Epidermal melanocyte (primary cell): ENCODE measurements around the gene YPEL5.

Experiments used
- DNase-seq: peaks from one replicate; pipeline ENCODE4 v3.0.0; 2011; ENCODE audit warnings: low spot score; ENCODE audit not compliant: insufficient read length

YPEL5 gene

GRCh38 chr2:30203156-30203555 is 56.3 kb downstream of the YPEL5 start:
- no peak for DNase-seq

- no peak for DNase-seq
These were observed 57.5 kb downstream of the YPEL5 start for GRCh38 chr2:30204281-30204680.

GRCh38 chr2:30205456-30205855 is 58.6 kb downstream of the YPEL5 start:
- DNase-seq = no peak

GRCh38 chr2:30206461-30207430 is 59.9 kb downstream of the YPEL5 start:
- no peak for DNase-seq

GRCh38 chr2:30208453-30208852 is 61.6 kb downstream of the YPEL5 start:
- peak; percentile 49 for DNase-seq

- DNase-seq = no peak
These were observed 62.4 kb downstream of the YPEL5 start for GRCh38 chr2:30209227-30209626.
